Measurements from ENCODE around the gene ALG9.

GRCh38 chr11:111878385-111878848 lies 7.0 kb upstream of the ALG9 start:
- TF ChIP-seq, protein P1, sequence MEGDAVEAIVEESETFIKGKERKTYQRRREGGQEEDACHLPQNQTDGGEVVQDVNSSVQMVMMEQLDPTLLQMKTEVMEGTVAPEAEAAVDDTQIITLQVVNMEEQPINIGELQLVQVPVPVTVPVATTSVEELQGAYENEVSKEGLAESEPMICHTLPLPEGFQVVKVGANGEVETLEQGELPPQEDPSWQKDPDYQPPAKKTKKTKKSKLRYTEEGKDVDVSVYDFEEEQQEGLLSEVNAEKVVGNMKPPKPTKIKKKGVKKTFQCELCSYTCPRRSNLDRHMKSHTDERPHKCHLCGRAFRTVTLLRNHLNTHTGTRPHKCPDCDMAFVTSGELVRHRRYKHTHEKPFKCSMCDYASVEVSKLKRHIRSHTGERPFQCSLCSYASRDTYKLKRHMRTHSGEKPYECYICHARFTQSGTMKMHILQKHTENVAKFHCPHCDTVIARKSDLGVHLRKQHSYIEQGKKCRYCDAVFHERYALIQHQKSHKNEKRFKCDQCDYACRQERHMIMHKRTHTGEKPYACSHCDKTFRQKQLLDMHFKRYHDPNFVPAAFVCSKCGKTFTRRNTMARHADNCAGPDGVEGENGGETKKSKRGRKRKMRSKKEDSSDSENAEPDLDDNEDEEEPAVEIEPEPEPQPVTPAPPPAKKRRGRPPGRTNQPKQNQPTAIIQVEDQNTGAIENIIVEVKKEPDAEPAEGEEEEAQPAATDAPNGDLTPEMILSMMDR (conservative IDR thresholded peaks at IDR 0.05), result no peak
- TF ChIP-seq ZFX (IDR thresholded peaks at IDR 0.05), result no peak

Data from C4-2B (cell line).